ENCODE results near the gene ZNF638.

The ZNF638 gene

DNA sequence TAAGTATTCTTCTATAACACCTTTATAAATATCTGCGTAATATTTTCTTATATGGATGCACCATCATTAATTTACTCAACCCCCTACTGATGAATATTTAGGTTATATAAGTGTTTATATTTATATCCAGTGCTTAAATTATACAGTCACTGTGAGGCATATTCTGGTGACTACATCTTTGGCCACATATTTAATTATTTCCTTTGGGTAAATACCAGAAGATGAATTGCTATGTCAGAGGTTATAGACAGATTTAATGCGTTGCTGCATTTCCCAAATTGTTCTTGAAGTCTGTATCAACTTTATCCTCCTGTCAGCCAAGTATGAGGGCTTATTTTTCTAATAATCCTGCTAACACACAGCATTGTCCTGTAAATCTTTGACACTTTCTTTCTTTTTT lies 140.4 kb downstream of the ZNF638 start:
- Histone ChIP-seq H3K18ac (ENCODE audit: low read length) (no peak overlapping the region), H3K4me2 (ENCODE audit: low read length) (no peak overlapping the region), H4K8ac (ENCODE audit: low read depth, low read length) (no peak overlapping the region), H3K9me3 (ENCODE audit: insufficient read depth, low read depth, low read length) (no peaks in the 10 kb centered on the region), H4K91ac (ENCODE audit: low read depth, low read length) (no peak overlapping the region), H2BK5ac (ENCODE audit: low read depth, low read length, poor library complexity) (no peak overlapping the region), H3K14ac (ENCODE audit: low read length) (no peak overlapping the region), H3K9ac (ENCODE audit: low read length) (no peak overlapping the region), H2AFZ (ENCODE audit: insufficient read depth, low read length, poor library complexity) (no peak overlapping the region), H3K4me3 (ENCODE audit: low read depth, low read length) (no peak overlapping the region), H2AK5ac (ENCODE audit: low read length) (no peak overlapping the region), H2BK120ac (ENCODE audit: insufficient read depth, low read length, poor library complexity) (no peak overlapping the region), H3K27ac (ENCODE audit: low read depth, low read length) (no peak overlapping the region), H4K12ac (ENCODE audit: low read depth, low read length) (no peak overlapping the region), H3K27me3 (ENCODE audit: insufficient read depth, low read length) (peaks cover 3% of the 10 kb centered on the region), H3K4ac (ENCODE audit: low read depth, low read length) (no peak overlapping the region), H3K4me1 (ENCODE audit: control insufficient read depth in 1 of 2, insufficient read depth in 2 of 2, low read length in 2 of 2) (no peaks in the 10 kb centered on the region), H3K79me1 (ENCODE audit: low read length) (no peaks in the 10 kb centered on the region), H3K23ac (ENCODE audit: low read length) (no peak overlapping the region), H3K79me2 (ENCODE audit: control insufficient read depth, insufficient read depth, low read length, poor library complexity) (no peaks in the 10 kb centered on the region), H2BK12ac (ENCODE audit: low read length) (no peak overlapping the region), H3K36me3 (ENCODE audit: control insufficient read depth in 1 of 2, insufficient read depth in 2 of 2, low read length in 2 of 2) (peaks cover 0 to 4% of the 10 kb centered on the region in 2 experiments)
- DNase-seq: no peak
- WGBS (ENCODE audit: extremely low coverage, insufficient coverage, insufficient read length): no CpG with 5 or more reads among the region's 2 CpGs

DNA sequence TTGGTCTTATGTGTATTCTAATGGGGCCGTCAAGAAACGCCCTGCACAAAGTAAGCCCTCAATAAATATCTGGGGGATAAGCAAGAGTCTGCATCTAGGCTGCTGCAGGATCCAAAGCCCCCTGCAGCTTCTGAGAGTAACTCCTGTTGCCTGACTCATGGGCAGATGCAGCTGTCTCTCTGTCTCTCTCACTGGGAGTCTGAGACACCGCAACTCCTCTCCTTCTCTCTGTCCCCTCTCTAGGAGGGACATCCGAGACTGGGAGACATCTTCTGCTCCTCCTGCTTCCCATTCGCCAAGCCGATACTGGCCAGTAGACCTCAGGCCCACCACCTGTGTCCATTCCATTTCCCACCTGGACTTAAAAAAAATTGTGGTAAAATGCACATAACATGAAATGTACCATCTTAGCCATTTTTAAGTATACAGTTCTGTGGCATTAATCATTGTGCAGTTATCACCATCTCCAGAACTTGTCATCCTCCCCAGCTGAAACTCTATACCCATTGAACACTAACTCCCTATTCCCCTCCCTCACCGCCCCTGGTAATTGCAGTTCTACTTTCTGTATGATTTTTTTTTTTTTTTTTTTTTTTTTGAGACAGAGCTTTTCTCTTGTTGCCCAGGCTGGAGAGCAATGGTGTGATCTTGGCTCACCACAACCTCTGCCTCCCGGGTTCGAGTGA lies 141.9 kb downstream of the ZNF638 start:
- Histone ChIP-seq H3K36me3 (ENCODE audit: control insufficient read depth in 1 of 2, insufficient read depth in 2 of 2, low read length in 2 of 2) (peaks cover 0 to 4% of the 10 kb centered on the region in 2 experiments), H4K91ac (ENCODE audit: low read depth, low read length) (no peak overlapping the region), H4K12ac (ENCODE audit: low read depth, low read length) (no peak overlapping the region), H4K8ac (ENCODE audit: low read depth, low read length) (no peak overlapping the region), H3K4ac (ENCODE audit: low read depth, low read length) (no peak overlapping the region), H2BK120ac (ENCODE audit: insufficient read depth, low read length, poor library complexity) (no peak overlapping the region), H3K27ac (ENCODE audit: low read depth, low read length) (no peak overlapping the region), H3K4me3 (ENCODE audit: low read depth, low read length) (no peak overlapping the region), H3K18ac (ENCODE audit: low read length) (no peak overlapping the region), H3K14ac (ENCODE audit: low read length) (no peak overlapping the region), H3K79me1 (ENCODE audit: low read length) (no peaks in the 10 kb centered on the region), H2BK12ac (ENCODE audit: low read length) (no peak overlapping the region), H3K9ac (ENCODE audit: low read length) (no peak overlapping the region), H3K4me1 (ENCODE audit: control insufficient read depth in 1 of 2, insufficient read depth in 2 of 2, low read length in 2 of 2) (no peaks in the 10 kb centered on the region), H3K4me2 (ENCODE audit: low read length) (no peak overlapping the region), H3K9me3 (ENCODE audit: insufficient read depth, low read depth, low read length) (no peaks in the 10 kb centered on the region), H2BK5ac (ENCODE audit: low read depth, low read length, poor library complexity) (no peak overlapping the region), H2AK5ac (ENCODE audit: low read length) (no peak overlapping the region), H3K23ac (ENCODE audit: low read length) (no peak overlapping the region), H3K79me2 (ENCODE audit: control insufficient read depth, insufficient read depth, low read length, poor library complexity) (no peaks in the 10 kb centered on the region), H3K27me3 (ENCODE audit: insufficient read depth, low read length) (no peaks in the 10 kb centered on the region), H2AFZ (ENCODE audit: insufficient read depth, low read length, poor library complexity) (no peak overlapping the region)
- WGBS (ENCODE audit: extremely low coverage, insufficient coverage, insufficient read length): no CpG with 5 or more reads among the region's 9 CpGs
- DNase-seq: no peak

DNA sequence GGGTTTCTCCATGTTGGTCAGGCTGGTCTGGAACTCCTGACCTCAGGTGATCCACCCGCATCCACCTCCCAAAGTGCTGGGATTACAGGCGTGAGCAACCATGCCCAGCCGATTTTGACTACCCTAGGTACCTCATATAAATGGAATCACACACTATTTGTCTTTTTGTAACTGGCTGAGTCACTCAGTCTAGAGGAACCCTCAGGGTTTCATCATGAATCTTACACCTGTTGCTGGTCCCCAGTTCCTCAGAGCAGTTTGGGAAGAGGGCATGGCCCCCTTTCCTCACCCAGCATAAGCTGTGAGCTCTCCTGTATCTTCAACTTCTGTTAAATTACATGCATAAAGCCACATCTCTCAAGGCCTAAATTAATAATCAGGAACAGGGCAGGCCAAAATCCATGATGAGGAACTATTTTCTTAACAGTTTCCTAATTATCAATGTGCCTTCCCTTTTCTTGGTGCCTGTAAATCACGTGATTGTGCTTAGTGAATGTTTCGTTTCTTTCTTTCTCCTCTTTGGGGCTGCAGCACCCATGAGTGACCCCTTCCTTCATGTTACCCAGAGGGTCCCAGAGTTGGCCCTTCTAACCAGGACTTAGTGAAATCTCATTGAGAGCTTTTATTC lies 142.6 kb downstream of the ZNF638 start:
- H3K79me2 ChIP-seq (ENCODE audit: control insufficient read depth, insufficient read depth, low read length, poor library complexity): no peaks in the 10 kb centered on the region
- no peak overlapping the region for H3K27ac ChIP-seq (ENCODE audit: low read depth, low read length)
- no peaks in the 10 kb centered on the region for H3K9me3 ChIP-seq (ENCODE audit: insufficient read depth, low read depth, low read length)
- H4K8ac ChIP-seq (ENCODE audit: low read depth, low read length): no peak overlapping the region
- H4K91ac ChIP-seq (ENCODE audit: low read depth, low read length): no peak overlapping the region
- no CpG with 5 or more reads among the region's 5 CpGs for WGBS (ENCODE audit: extremely low coverage, insufficient coverage, insufficient read length)
- H2BK5ac ChIP-seq (ENCODE audit: low read depth, low read length, poor library complexity): no peak overlapping the region
- H3K4ac ChIP-seq (ENCODE audit: low read depth, low read length): no peak overlapping the region
- no peaks in the 10 kb centered on the region for H3K79me1 ChIP-seq (ENCODE audit: low read length)
- H2BK12ac ChIP-seq (ENCODE audit: low read length): no peak overlapping the region
- no peak overlapping the region for H3K14ac ChIP-seq (ENCODE audit: low read length)
- no peak overlapping the region for H2AFZ ChIP-seq (ENCODE audit: insufficient read depth, low read length, poor library complexity)
- DNase-seq: no peak
- no peak overlapping the region for H3K23ac ChIP-seq (ENCODE audit: low read length)
- peaks cover 0 to 4% of the 10 kb centered on the region in 2 experiments for H3K36me3 ChIP-seq (ENCODE audit: control insufficient read depth in 1 of 2, insufficient read depth in 2 of 2, low read length in 2 of 2)
- H3K9ac ChIP-seq (ENCODE audit: low read length): no peak overlapping the region
- no peak overlapping the region for H2BK120ac ChIP-seq (ENCODE audit: insufficient read depth, low read length, poor library complexity)
- H2AK5ac ChIP-seq (ENCODE audit: low read length): no peak overlapping the region
- H4K12ac ChIP-seq (ENCODE audit: low read depth, low read length): no peak overlapping the region
- no peak overlapping the region for H3K4me3 ChIP-seq (ENCODE audit: low read depth, low read length)
- no peak overlapping the region for H3K4me2 ChIP-seq (ENCODE audit: low read length)
- H3K4me1 ChIP-seq (ENCODE audit: control insufficient read depth in 1 of 2, insufficient read depth in 2 of 2, low read length in 2 of 2): no peaks in the 10 kb centered on the region
- no peaks in the 10 kb centered on the region for H3K27me3 ChIP-seq (ENCODE audit: insufficient read depth, low read length)
- H3K18ac ChIP-seq (ENCODE audit: low read length): no peak overlapping the region

DNA sequence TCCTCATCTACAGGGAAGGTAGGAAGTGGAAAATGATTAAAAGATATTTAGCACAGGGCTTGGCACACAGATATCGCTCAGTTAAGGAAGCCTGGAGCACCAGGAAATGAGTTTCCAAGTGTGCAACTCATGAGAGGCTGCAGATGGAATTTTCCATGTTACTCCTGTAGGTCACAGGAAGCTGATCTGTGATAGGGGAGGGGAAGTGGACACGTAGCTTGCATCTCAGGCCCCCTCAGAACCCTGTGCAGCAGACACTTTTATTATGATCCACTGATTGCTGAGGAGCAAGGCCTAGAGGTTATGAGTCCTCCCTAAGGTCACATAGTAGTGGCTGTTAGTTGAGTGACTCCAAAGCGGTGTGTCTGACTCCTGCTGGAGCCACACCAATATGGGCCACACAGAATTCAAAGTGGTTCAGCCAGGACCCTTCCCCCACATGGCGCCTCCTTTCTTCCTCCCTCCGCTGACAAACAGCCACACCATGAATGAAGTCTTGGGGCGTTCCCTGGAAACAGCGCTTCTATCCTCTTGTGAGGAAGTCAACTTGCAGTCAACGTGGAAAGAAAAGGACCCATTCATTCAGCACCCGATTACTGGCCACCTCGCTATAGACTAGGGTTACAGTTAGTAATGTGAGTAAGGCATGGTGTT lies 143.3 kb downstream of the ZNF638 start:
- H2AFZ ChIP-seq (ENCODE audit: insufficient read depth, low read length, poor library complexity): no peak overlapping the region
- no peak overlapping the region for H3K4me3 ChIP-seq (ENCODE audit: low read depth, low read length)
- no peak overlapping the region for H3K23ac ChIP-seq (ENCODE audit: low read length)
- no peak overlapping the region for H3K9ac ChIP-seq (ENCODE audit: low read length)
- H4K12ac ChIP-seq (ENCODE audit: low read depth, low read length): no peak overlapping the region
- H2BK120ac ChIP-seq (ENCODE audit: insufficient read depth, low read length, poor library complexity): no peak overlapping the region
- WGBS (ENCODE audit: extremely low coverage, insufficient coverage, insufficient read length): no CpG with 5 or more reads among the region's 10 CpGs
- H3K27ac ChIP-seq (ENCODE audit: low read depth, low read length): no peak overlapping the region
- no peak for DNase-seq
- H4K91ac ChIP-seq (ENCODE audit: low read depth, low read length): no peak overlapping the region
- H3K14ac ChIP-seq (ENCODE audit: low read length): no peak overlapping the region
- no peaks in the 10 kb centered on the region for H3K4me1 ChIP-seq (ENCODE audit: control insufficient read depth in 1 of 2, insufficient read depth in 2 of 2, low read length in 2 of 2)
- H3K18ac ChIP-seq (ENCODE audit: low read length): no peak overlapping the region
- no peaks in the 10 kb centered on the region for H3K27me3 ChIP-seq (ENCODE audit: insufficient read depth, low read length)
- no peak overlapping the region for H3K4ac ChIP-seq (ENCODE audit: low read depth, low read length)
- H3K79me2 ChIP-seq (ENCODE audit: control insufficient read depth, insufficient read depth, low read length, poor library complexity): no peaks in the 10 kb centered on the region
- H3K36me3 ChIP-seq (ENCODE audit: control insufficient read depth in 1 of 2, insufficient read depth in 2 of 2, low read length in 2 of 2): peaks cover 0 to 4% of the 10 kb centered on the region in 2 experiments
- no peak overlapping the region for H2AK5ac ChIP-seq (ENCODE audit: low read length)
- H4K8ac ChIP-seq (ENCODE audit: low read depth, low read length): no peak overlapping the region
- H3K4me2 ChIP-seq (ENCODE audit: low read length): no peak overlapping the region
- H2BK12ac ChIP-seq (ENCODE audit: low read length): no peak overlapping the region
- peaks cover 3% of the 10 kb centered on the region for H3K9me3 ChIP-seq (ENCODE audit: insufficient read depth, low read depth, low read length)
- no peaks in the 10 kb centered on the region for H3K79me1 ChIP-seq (ENCODE audit: low read length)
- no peak overlapping the region for H2BK5ac ChIP-seq (ENCODE audit: low read depth, low read length, poor library complexity)
